C4-2B (cell line): ENCODE results near the gene RBP2.

Source experiments
- CTCF ChIP-seq: fragments of 450-650 bp; conservative IDR thresholded peaks from 2 replicates; pipeline ENCODE4 v1.5.1; 2017; ENCODE audit warnings: mild to moderate bottlenecking
- ZFX ChIP-seq: fragments of 450-650 bp; IDR thresholded peaks from 2 replicates; pipeline ENCODE4 v1.6.1; 2017

GRCh38 chr3:139491966-139492365, 15.7 kb upstream of the RBP2 start:
- TF ChIP-seq CTCF: no peak
- TF ChIP-seq ZFX: no peak
